Panc1 (cell line): ENCODE data around the gene SCAF4. TPM values are rescaled to one million over a fixed set of nuclear protein-coding genes. Genes with fewer than 3 reads are reported as not detected.

ENCODE experiments used
- ATAC-seq: fragments of 200-7000 bp; cut with Tn5 transposase; 2 replicates; pipeline ENCODE4 v1.9.1; 2020; ENCODE audit warnings: mild to moderate bottlenecking, moderate library complexity
- BruUV-seq: library from RNA; stranded (reverse); fragments of 400-500 nt; replicated peaks from 2 replicates; lab custom pipeline; 2021; lab: Mats Ljungman, UMichigan
- CTCF ChIA-PET: fragments of 300-600 bp; sonication (Branson Sonifier 250); formaldehyde crosslinking; loops from one replicate; lab custom pipeline; 2022; ENCODE audit warnings: antibody characterized with exemption; lab: Charles Lee
- POLR2A ChIA-PET: fragments of 300-600 bp; sonication (Branson Sonifier 250); formaldehyde crosslinking; loops from one replicate; lab custom pipeline; 2022; ENCODE audit warnings: antibody characterized with exemption; lab: Charles Lee
- DNase-seq: peaks from one replicate; pipeline ENCODE4 v3.0.0-alpha.2; 2010; ENCODE audit warnings: low read depth, low spot score
- H3K27ac ChIP-seq: 2 replicates; pipeline ENCODE4 v1.5.1; 2011; ENCODE audit warnings: mild to moderate bottlenecking, low read length, inconsistent platforms
- H3K27me3 ChIP-seq: fragments of 200-500 bp; sonication (Bioruptor generic); 2 replicates; pipeline ENCODE4 v1.6.0; 2014; ENCODE audit warnings: low read length, inconsistent platforms; ENCODE audit not compliant: control insufficient read depth, insufficient read depth
- H3K36me3 ChIP-seq: fragments of 200-500 bp; sonication (Bioruptor generic); 2 replicates; pipeline ENCODE4 v1.5.1; 2014; ENCODE audit warnings: inconsistent platforms, mild to moderate bottlenecking, low read length, moderate library complexity; ENCODE audit not compliant: control insufficient read depth, insufficient read depth
- H3K4me1 ChIP-seq: 2 replicates; pipeline ENCODE4 v1.5.1; 2011; ENCODE audit warnings: inconsistent platforms, mild to moderate bottlenecking, low read length, moderate library complexity; ENCODE audit not compliant: control insufficient read depth, insufficient read depth
- H3K4me3 ChIP-seq, 2 experiments: 2 replicates each; pipeline ENCODE4 v1.5.1; 2011 to 2012; ENCODE audit warnings: low read depth in 2 of 2, low read length in 2 of 2, mild to moderate bottlenecking in 2 of 2, inconsistent platforms in 1 of 2, moderate library complexity in 1 of 2
- H3K9me3 ChIP-seq: fragments of 200-500 bp; sonication (Bioruptor generic); 2 replicates; pipeline ENCODE4 v1.5.1; 2014; ENCODE audit warnings: low read depth, mild to moderate bottlenecking, inconsistent platforms, low read length, moderate library complexity; ENCODE audit not compliant: control insufficient read depth, insufficient read depth
- POLR2AphosphoS5 ChIP-seq: IDR thresholded peaks from 2 replicates; pipeline ENCODE4 v1.6.1; 2012; ENCODE audit warnings: mild to moderate bottlenecking, low read depth, low read length, moderate library complexity
- SIN3A ChIP-seq: IDR thresholded peaks from 2 replicates; pipeline ENCODE4 v1.6.1; 2012; ENCODE audit warnings: low read depth, mild to moderate bottlenecking, low read length, moderate library complexity, borderline replicate concordance; ENCODE audit not compliant: insufficient read depth
- TCF7L2 ChIP-seq: IDR thresholded peaks from 2 replicates; pipeline ENCODE4 v1.6.1; 2011; ENCODE audit warnings: mild to moderate bottlenecking, low read depth, low read length, inconsistent platforms
- in situ Hi-C: cut with HindIII; loops from 2 replicates; pipeline ENCODE4 v1.10.0; 2016; ENCODE audit warnings: low sequenced_read_pairs, low pct_unique_long_range_greater_than_20kb
- intact Hi-C: fragments of 100-400 bp; cut with micrococcal nuclease; formaldehyde crosslinking; loops from one replicate; pipeline ENCODE4 v1.10.0; 2022; ENCODE audit not compliant: unreplicated experiment
- total RNA-seq: library from RNA; stranded (reverse); gene quantifications from one replicate; pipeline ENCODE4 v1.2.1, GENCODE V29; 2021; ENCODE audit not compliant: unreplicated experiment
- TF ChIP-seq, protein P1 (sequence below), 2 experiments: IDR thresholded peaks; 2 replicates each; pipeline ENCODE4 v1.6.1; 2011 to 2012; ENCODE audit warnings: low read depth in 2 of 2, control low read depth in 1 of 2, low read length in 1 of 2, mild to moderate bottlenecking in 1 of 2, moderate library complexity in 1 of 2; ENCODE audit not compliant: insufficient read depth in 1 of 2
- TF ChIP-seq, protein P2 (sequence below): fragments of 450-650 bp; IDR thresholded peaks from 2 replicates; pipeline ENCODE4 v1.5.1; 2017; ENCODE audit warnings: mild to moderate bottlenecking

The SCAF4 gene
- total RNA-seq, 1 experiment from 2014 or later, result 28.4 TPM

DNA sequence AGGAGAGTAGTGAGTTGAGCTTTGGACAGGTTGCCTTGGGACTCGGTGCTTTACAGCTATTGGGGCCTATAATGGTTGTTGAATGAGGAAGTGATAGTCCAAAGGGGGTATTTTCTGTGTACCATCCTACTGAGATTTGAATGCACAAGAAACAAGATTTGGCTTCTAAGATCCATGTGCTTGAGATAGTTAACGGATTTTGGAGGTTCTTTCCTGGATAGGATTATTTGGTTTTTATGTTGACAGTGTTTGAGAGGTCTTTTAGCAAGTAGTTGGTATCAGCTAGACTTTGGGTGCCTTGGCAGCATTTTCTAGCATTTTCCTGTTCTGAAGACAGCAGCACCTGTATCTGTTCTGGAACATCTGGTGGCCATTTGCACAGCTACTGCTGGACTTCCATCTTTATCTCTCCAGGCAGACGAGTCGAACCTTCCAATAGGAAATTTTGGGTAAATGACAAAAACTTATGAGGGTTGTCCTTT lies 3.6 kb upstream of the SCAF4 start:
- Histone ChIP-seq H3K4me1 (peaks cover 5% of the 10 kb centered on the region; the same call in 1 of the 2 replicates), H3K4me3 (no peak overlapping the region), H3K36me3 (peaks cover 3% of the 10 kb centered on the region; the same call in 1 of the 2 replicates), H3K27ac (no peak overlapping the region), H3K27me3 (no peaks in the 10 kb centered on the region), H3K9me3 (no peaks in the 10 kb centered on the region)
- BruUV-seq, result no TSS peak
- POLR2A ChIA-PET, result no interaction called here
- no peak for DNase-seq
- in situ Hi-C loops (no loop called here), intact Hi-C loops (no loop called here)
- ATAC-seq, result no peak
- CTCF ChIA-PET, result no interaction called here
- TF ChIP-seq SIN3A (no peak), TCF7L2 (no peak), POLR2AphosphoS5 (no peak)
- TF ChIP-seq, protein P1, sequence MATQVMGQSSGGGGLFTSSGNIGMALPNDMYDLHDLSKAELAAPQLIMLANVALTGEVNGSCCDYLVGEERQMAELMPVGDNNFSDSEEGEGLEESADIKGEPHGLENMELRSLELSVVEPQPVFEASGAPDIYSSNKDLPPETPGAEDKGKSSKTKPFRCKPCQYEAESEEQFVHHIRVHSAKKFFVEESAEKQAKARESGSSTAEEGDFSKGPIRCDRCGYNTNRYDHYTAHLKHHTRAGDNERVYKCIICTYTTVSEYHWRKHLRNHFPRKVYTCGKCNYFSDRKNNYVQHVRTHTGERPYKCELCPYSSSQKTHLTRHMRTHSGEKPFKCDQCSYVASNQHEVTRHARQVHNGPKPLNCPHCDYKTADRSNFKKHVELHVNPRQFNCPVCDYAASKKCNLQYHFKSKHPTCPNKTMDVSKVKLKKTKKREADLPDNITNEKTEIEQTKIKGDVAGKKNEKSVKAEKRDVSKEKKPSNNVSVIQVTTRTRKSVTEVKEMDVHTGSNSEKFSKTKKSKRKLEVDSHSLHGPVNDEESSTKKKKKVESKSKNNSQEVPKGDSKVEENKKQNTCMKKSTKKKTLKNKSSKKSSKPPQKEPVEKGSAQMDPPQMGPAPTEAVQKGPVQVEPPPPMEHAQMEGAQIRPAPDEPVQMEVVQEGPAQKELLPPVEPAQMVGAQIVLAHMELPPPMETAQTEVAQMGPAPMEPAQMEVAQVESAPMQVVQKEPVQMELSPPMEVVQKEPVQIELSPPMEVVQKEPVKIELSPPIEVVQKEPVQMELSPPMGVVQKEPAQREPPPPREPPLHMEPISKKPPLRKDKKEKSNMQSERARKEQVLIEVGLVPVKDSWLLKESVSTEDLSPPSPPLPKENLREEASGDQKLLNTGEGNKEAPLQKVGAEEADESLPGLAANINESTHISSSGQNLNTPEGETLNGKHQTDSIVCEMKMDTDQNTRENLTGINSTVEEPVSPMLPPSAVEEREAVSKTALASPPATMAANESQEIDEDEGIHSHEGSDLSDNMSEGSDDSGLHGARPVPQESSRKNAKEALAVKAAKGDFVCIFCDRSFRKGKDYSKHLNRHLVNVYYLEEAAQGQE (IDR thresholded peaks at IDR 0.05; ENCODE audit: insufficient read depth in 1 of 2, low read depth in 2 of 2, low read length in 1 of 2), result no peak
- TF ChIP-seq, protein P2, sequence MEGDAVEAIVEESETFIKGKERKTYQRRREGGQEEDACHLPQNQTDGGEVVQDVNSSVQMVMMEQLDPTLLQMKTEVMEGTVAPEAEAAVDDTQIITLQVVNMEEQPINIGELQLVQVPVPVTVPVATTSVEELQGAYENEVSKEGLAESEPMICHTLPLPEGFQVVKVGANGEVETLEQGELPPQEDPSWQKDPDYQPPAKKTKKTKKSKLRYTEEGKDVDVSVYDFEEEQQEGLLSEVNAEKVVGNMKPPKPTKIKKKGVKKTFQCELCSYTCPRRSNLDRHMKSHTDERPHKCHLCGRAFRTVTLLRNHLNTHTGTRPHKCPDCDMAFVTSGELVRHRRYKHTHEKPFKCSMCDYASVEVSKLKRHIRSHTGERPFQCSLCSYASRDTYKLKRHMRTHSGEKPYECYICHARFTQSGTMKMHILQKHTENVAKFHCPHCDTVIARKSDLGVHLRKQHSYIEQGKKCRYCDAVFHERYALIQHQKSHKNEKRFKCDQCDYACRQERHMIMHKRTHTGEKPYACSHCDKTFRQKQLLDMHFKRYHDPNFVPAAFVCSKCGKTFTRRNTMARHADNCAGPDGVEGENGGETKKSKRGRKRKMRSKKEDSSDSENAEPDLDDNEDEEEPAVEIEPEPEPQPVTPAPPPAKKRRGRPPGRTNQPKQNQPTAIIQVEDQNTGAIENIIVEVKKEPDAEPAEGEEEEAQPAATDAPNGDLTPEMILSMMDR, result no peak

DNA sequence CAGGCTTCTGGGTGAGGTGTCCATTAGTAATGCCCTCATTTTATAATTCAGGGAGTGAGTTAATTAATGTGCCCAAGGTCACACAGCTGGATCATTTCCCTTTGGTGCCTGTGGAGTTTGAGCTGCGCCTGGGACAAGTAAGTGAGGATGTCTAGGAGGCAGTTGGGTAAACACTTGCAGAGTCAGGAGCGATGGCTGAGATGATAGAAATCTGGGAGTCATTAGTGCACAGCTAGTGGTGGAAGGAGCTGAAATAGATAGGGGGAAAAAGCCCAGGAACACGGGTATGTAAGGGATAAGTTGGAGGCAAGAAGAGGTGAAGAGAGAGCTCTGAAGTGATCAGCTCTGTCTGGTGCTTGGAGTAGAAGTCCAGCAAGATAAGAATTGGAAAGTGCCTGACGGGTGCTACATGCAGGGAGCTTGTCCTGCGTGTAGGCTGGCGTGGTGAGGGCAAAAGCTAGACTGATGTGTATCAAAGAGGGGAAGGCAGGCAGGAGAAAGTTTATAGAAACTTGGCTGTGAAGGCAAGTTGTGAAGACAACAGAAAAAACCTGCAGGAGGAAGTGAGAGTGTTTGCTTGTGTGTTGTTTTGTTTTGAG lies 1.7 kb upstream of the SCAF4 start:
- in situ Hi-C loops (no loop called here), intact Hi-C loops (no loop called here)
- no peak overlapping the region for H3K4me3 ChIP-seq
- no peaks in the 10 kb centered on the region for H3K27me3 ChIP-seq
- TF ChIP-seq, protein P2, result no peak
- TF ChIP-seq POLR2AphosphoS5, result no peak
- BruUV-seq, result no TSS peak
- H3K9me3 ChIP-seq, result no peaks in the 10 kb centered on the region
- H3K27ac ChIP-seq, result no peak overlapping the region
- ChIA-PET CTCF (no interaction called here), POLR2A (interaction anchor here (0.6 kb wide), 1 partner anchor 560 kb away, joined by 3 read pairs; no protein-coding TSS in a partner anchor)
- no peak for ATAC-seq
- H3K36me3 ChIP-seq, result peaks cover 3% of the 10 kb centered on the region; the same call in 1 of the 2 replicates
- no peak for DNase-seq
- peaks cover 21% of the 10 kb centered on the region for H3K4me1 ChIP-seq
